GM08714 (cell line): ENCODE data around the gene PCDH9.
"Not testable (repeated sequence)": the region's sequence is repeated elsewhere in the genome, so short reads cannot be mapped to it uniquely, and the experiment has no call there.

Source experiments
- H3K4me3 ChIP-seq: fragments of 200-500 bp; sonication (Bioruptor generic); 2 replicates; pipeline ENCODE4 v1.5.1; 2014; ENCODE audit warnings: mild to moderate bottlenecking, low read length, inconsistent platforms
- ZNF274 ChIP-seq: IDR thresholded peaks from 2 replicates; pipeline ENCODE4 v1.6.1; 2012; ENCODE audit warnings: mild to moderate bottlenecking, low read depth, low read length

PCDH9 gene

GRCh38 chr13:66915596-66916185 is 314.4 kb downstream of the PCDH9 start:
- H3K4me3 ChIP-seq, result no peak overlapping the region
- TF ChIP-seq ZNF274, result no peak

- no peak overlapping the region for H3K4me3 ChIP-seq
- TF ChIP-seq ZNF274, result no peak
These were observed 316.0 kb downstream of the PCDH9 start for GRCh38 chr13:66914155-66914554.

GRCh38 chr13:66911411-66911939 is 318.7 kb downstream of the PCDH9 start:
- no peak for TF ChIP-seq ZNF274
- no peak overlapping the region for H3K4me3 ChIP-seq

- TF ChIP-seq ZNF274, result no peak
- no peak overlapping the region for H3K4me3 ChIP-seq
These were observed 330.2 kb downstream of the PCDH9 start for GRCh38 chr13:66899955-66900354.

- TF ChIP-seq ZNF274, result no peak
- H3K4me3 ChIP-seq, result no peak overlapping the region
These were observed 333.2 kb downstream of the PCDH9 start for GRCh38 chr13:66896933-66897332.

- no peak for TF ChIP-seq ZNF274
- H3K4me3 ChIP-seq, result no peak overlapping the region
These were observed 334.4 kb downstream of the PCDH9 start for GRCh38 chr13:66895780-66896179.

- no peak for TF ChIP-seq ZNF274
- no peak overlapping the region for H3K4me3 ChIP-seq
These were observed 334.8 kb downstream of the PCDH9 start for GRCh38 chr13:66895320-66895719.

GRCh38 chr13:66888698-66889097 is 341.4 kb downstream of the PCDH9 start:
- no peak overlapping the region for H3K4me3 ChIP-seq

GRCh38 chr13:66887088-66887487 is 343.0 kb downstream of the PCDH9 start:
- TF ChIP-seq ZNF274, result no peak
- H3K4me3 ChIP-seq, result no peak overlapping the region

More at GRCh38 chr13:66888698-66889097, 341.4 kb downstream of the PCDH9 start:
- no peak for TF ChIP-seq ZNF274

GRCh38 chr13:66886264-66886663 is 343.9 kb downstream of the PCDH9 start:
- no peak overlapping the region; the same call in 1 of the 2 replicates for H3K4me3 ChIP-seq
- TF ChIP-seq ZNF274, result no peak

GRCh38 chr13:66881170-66881569 is 349.0 kb downstream of the PCDH9 start:
- H3K4me3 ChIP-seq, result not testable (repeated sequence)

- TF ChIP-seq ZNF274, result no peak
- H3K4me3 ChIP-seq, result no peak overlapping the region
These were observed 350.1 kb downstream of the PCDH9 start for GRCh38 chr13:66879988-66880387.

- no peak for TF ChIP-seq ZNF274
- H3K4me3 ChIP-seq, result no peak overlapping the region
These were observed 354.9 kb downstream of the PCDH9 start for GRCh38 chr13:66875264-66875663.

- no peak for TF ChIP-seq ZNF274
- no peak overlapping the region for H3K4me3 ChIP-seq
These were observed 365.5 kb downstream of the PCDH9 start for GRCh38 chr13:66864627-66865026.

GRCh38 chr13:66860878-66861417 is 369.2 kb downstream of the PCDH9 start:
- H3K4me3 ChIP-seq, result no peak overlapping the region

More at GRCh38 chr13:66860878-66861417, 369.2 kb downstream of the PCDH9 start:
- TF ChIP-seq ZNF274, result no peak
